Measurements from ENCODE around the gene ADAMTS2.

GRCh38 chr5:179132586-179133355, 212.5 kb downstream of the ADAMTS2 start:
- TF ChIP-seq CTCF (IDR thresholded peaks at IDR 0.05; ENCODE audit: insufficient read depth, low read depth, low read length), result no peak
- no peak for TF ChIP-seq EZH2 (IDR thresholded peaks at IDR 0.05; ENCODE audit: insufficient read depth, low read length)

Measured in astrocyte (in vitro differentiated cells and primary cell).